Loucy (cell line): Measurements from ENCODE around the gene HOXA6.

Experiments used
- H2AFZ ChIP-seq: fragments of 200-600 bp; sonication (generic); 2 replicates; pipeline ENCODE4 v1.6.0; 2016; ENCODE audit warnings: antibody characterized with exemption, mild to moderate bottlenecking, low read length, moderate library complexity
- H3F3A ChIP-seq: fragments of 200-600 bp; 2 replicates; pipeline ENCODE4 v1.6.0; 2016; ENCODE audit warnings: antibody characterized with exemption, low read depth, mild to moderate bottlenecking
- H3K27me3 ChIP-seq: fragments of 200-600 bp; sonication (generic); 2 replicates; pipeline ENCODE4 v1.6.1; 2014; ENCODE audit warnings: low read length, mild to moderate bottlenecking; ENCODE audit not compliant: insufficient read depth, poor library complexity, severe bottlenecking
- H3K36me3 ChIP-seq: fragments of 200-600 bp; sonication (generic); 2 replicates; pipeline ENCODE4 v1.6.1; 2016; ENCODE audit warnings: low read length; ENCODE audit not compliant: insufficient read depth
- H3K4me1 ChIP-seq: fragments of 200-600 bp; sonication (generic); 2 replicates; pipeline ENCODE4 v1.5.1; 2014; ENCODE audit warnings: low read length, mild to moderate bottlenecking; ENCODE audit not compliant: insufficient read depth, poor library complexity, severe bottlenecking
- H3K4me2 ChIP-seq: fragments of 200-600 bp; sonication (generic); 2 replicates; pipeline ENCODE4 v1.6.0; 2014; ENCODE audit warnings: antibody characterized with exemption, low read length, low read depth, mild to moderate bottlenecking; ENCODE audit not compliant: poor library complexity, severe bottlenecking
- H3K4me3 ChIP-seq: fragments of 200-600 bp; sonication (generic); 2 replicates; pipeline ENCODE4 v1.5.1; 2014; ENCODE audit warnings: low read length, mild to moderate bottlenecking, mixed read lengths; ENCODE audit not compliant: poor library complexity, severe bottlenecking
- H3K79me2 ChIP-seq: fragments of 200-600 bp; sonication (generic); 2 replicates; pipeline ENCODE4 v1.6.1; 2014; ENCODE audit warnings: low read length; ENCODE audit not compliant: insufficient read depth
- H3K9ac ChIP-seq: fragments of 200-600 bp; sonication (generic); 2 replicates; pipeline ENCODE4 v1.6.0; 2014; ENCODE audit warnings: mild to moderate bottlenecking, low read depth, low read length, moderate library complexity; ENCODE audit not compliant: poor library complexity, severe bottlenecking
- H3K9me2 ChIP-seq: fragments of 200-600 bp; sonication (generic); replicated peaks from 2 replicates; pipeline ENCODE4 v1.6.1; 2016; ENCODE audit warnings: low read depth, low read length, mixed read lengths
- H3K9me3 ChIP-seq: fragments of 200-600 bp; sonication (generic); 2 replicates; pipeline ENCODE4 v1.6.1; 2014; ENCODE audit warnings: mild to moderate bottlenecking, antibody characterized with exemption, low read length, low read depth; ENCODE audit not compliant: insufficient read depth
- H4K20me1 ChIP-seq: fragments of 200-600 bp; sonication (generic); 2 replicates; pipeline ENCODE4 v1.6.0; 2014; ENCODE audit warnings: antibody characterized with exemption, low read length, mild to moderate bottlenecking; ENCODE audit not compliant: insufficient read depth, poor library complexity, severe bottlenecking
- EZH2phosphoT487 ChIP-seq: fragments of 200-600 bp; IDR thresholded peaks from 2 replicates; pipeline ENCODE4 v1.6.1; 2018; ENCODE audit warnings: antibody characterized with exemption, mild to moderate bottlenecking, moderate library complexity, borderline replicate concordance
- TF ChIP-seq, protein P1 (sequence below): fragments of 200-600 bp; sonication (generic); conservative IDR thresholded peaks from 2 replicates; pipeline ENCODE4 v1.5.1; 2014; ENCODE audit warnings: mild to moderate bottlenecking, antibody characterized with exemption, low read length

HOXA6 gene

DNA sequence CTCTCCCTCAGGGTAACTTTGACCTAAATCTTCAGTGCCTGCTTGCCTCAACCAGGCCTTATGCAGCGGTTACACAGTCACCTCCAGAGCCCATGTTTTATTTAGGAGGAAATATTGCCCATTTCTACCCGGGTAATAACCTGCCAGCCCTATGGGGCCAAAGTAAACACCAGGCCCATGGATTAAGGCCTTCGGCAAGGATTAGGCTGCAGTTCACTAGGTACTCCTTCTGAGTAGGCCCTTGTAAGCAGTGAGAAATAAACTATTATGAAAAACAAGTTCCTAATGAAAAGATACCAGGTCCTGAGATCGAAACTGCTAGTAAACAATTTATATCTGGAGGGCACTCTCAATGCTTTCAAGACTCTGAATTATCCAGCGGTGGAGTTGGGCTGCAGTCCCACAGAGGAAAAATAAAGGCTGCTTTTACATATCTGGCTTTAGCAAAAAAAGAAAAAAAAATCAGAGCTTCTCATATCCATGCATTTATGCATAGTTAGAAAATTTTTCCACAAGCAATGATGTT, 30.3 kb upstream of the HOXA6 start:
- Histone ChIP-seq H3K27me3 (peaks cover 33% of the 10 kb centered on the region), H3K4me1 (peaks cover 53% of the 10 kb centered on the region), H3K9me2 (no peaks in the 10 kb centered on the region), H2AFZ (no peak overlapping the region), H3K4me2 (peak overlapping the region; percentile 98), H3K9ac (peak overlapping the region; percentile 99), H3K9me3 (no peaks in the 10 kb centered on the region), H3K79me2 (peaks cover 100% of the 10 kb centered on the region), H3K4me3 (peak overlapping the region; percentile 94), H3F3A (peaks cover 8% of the 10 kb centered on the region; the same call in 1 of the 2 replicates), H4K20me1 (peaks cover 76% of the 10 kb centered on the region), H3K36me3 (no peaks in the 10 kb centered on the region; the same call in 1 of the 2 replicates)
- TF ChIP-seq EZH2phosphoT487, result no peak
- TF ChIP-seq, protein P1, sequence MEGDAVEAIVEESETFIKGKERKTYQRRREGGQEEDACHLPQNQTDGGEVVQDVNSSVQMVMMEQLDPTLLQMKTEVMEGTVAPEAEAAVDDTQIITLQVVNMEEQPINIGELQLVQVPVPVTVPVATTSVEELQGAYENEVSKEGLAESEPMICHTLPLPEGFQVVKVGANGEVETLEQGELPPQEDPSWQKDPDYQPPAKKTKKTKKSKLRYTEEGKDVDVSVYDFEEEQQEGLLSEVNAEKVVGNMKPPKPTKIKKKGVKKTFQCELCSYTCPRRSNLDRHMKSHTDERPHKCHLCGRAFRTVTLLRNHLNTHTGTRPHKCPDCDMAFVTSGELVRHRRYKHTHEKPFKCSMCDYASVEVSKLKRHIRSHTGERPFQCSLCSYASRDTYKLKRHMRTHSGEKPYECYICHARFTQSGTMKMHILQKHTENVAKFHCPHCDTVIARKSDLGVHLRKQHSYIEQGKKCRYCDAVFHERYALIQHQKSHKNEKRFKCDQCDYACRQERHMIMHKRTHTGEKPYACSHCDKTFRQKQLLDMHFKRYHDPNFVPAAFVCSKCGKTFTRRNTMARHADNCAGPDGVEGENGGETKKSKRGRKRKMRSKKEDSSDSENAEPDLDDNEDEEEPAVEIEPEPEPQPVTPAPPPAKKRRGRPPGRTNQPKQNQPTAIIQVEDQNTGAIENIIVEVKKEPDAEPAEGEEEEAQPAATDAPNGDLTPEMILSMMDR, result no peak

DNA sequence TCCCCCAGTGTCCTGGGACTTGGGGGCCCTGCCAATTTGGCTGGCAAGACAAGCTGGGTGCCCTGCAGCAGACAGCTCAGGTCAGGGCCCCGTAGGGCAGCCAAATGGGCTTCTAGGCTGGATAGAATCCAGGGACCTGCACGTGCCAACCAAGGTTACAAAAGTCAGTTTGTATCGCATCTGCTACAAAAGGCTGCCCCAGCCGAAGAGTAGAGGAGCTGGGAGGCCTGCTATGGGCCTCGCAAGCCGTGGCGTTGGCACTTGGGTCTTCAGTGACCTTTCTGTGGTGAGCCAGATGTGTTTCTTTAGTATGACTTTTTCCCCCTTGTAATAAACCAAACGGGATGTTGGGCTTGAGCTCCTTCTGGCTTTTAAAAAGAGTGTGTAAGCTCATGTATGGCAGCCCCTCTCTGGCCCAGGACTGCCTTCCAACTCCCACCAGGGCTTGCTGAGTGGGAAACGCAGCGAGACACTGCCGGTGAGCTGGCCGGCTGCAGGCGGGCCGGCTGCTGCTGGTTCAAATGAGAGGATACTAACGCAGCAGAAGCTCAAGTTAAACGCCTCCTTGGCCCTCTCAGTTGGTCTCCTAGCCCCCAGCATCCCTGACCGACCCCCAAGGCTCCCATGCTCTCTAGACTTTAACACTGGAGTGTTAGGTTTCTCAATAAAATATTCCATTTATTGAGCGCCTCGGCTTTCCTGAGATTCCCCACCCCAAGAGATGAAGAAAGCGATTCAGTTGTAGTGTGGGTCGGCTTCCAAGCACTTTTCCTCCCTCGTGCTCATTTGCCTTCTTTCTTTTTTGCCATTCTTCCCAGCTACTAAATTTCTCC, 29.6 kb upstream of the HOXA6 start:
- Histone ChIP-seq H3K9me3 (no peaks in the 10 kb centered on the region), H2AFZ (no peak overlapping the region), H3K36me3 (peaks cover 5% of the 10 kb centered on the region), H3K4me3 (peak overlapping the region; percentile 94), H3K27me3 (peaks cover 33% of the 10 kb centered on the region), H3F3A (peaks cover 8% of the 10 kb centered on the region; the same call in 1 of the 2 replicates), H3K9ac (peak overlapping the region; percentile 99), H3K79me2 (peaks cover 100% of the 10 kb centered on the region), H3K9me2 (no peaks in the 10 kb centered on the region), H3K4me1 (peaks cover 47% of the 10 kb centered on the region), H3K4me2 (peak overlapping the region; percentile 98), H4K20me1 (peaks cover 76% of the 10 kb centered on the region)
- TF ChIP-seq, protein P1, result no peak
- no peak for TF ChIP-seq EZH2phosphoT487

DNA sequence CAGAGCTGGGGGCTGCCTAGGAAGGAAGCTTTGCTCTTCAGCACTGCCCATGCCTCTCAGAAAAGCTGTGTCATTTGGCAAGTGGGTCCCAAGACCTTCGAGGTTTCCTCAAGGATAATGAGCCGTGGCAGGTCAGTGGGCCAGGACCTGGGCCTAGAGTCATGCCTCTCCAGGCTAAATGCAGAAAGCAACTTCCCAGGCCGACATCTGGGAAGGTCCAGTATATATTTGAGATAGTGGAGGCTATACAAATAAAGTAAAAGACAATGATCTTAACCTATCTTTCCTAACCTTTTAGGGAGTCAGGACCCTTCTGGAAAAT, 28.9 kb upstream of the HOXA6 start:
- TF ChIP-seq EZH2phosphoT487, result no peak
- TF ChIP-seq, protein P1, result no peak

More for the DNA sequence above, 28.9 kb upstream of the HOXA6 start:
- Histone ChIP-seq H3K9me3 (no peaks in the 10 kb centered on the region), H3K4me2 (peak overlapping the region; percentile 98), H4K20me1 (peaks cover 74% of the 10 kb centered on the region), H3K9me2 (no peaks in the 10 kb centered on the region), H3K36me3 (peaks cover 12% of the 10 kb centered on the region), H3K27me3 (peaks cover 39% of the 10 kb centered on the region), H3K4me3 (peak overlapping the region; percentile 94), H3K79me2 (peaks cover 100% of the 10 kb centered on the region), H3K4me1 (peaks cover 42% of the 10 kb centered on the region), H2AFZ (no peak overlapping the region), H3K9ac (peak overlapping the region; percentile 99), H3F3A (peaks cover 8% of the 10 kb centered on the region; the same call in 1 of the 2 replicates)
